ENCODE results near the gene SLC17A7. TPM values are rescaled to one million over a fixed set of nuclear protein-coding genes. Genes with fewer than 3 reads are reported as not detected.
"Not testable (repeated sequence)": the region's sequence is repeated elsewhere in the genome, so short reads cannot be mapped to it uniquely, and the experiment has no call there.

The SLC17A7 gene
- total RNA-seq, 4 donors from 2014 or later, result 1.1 to 1.7 (median 1.2) TPM

DNA sequence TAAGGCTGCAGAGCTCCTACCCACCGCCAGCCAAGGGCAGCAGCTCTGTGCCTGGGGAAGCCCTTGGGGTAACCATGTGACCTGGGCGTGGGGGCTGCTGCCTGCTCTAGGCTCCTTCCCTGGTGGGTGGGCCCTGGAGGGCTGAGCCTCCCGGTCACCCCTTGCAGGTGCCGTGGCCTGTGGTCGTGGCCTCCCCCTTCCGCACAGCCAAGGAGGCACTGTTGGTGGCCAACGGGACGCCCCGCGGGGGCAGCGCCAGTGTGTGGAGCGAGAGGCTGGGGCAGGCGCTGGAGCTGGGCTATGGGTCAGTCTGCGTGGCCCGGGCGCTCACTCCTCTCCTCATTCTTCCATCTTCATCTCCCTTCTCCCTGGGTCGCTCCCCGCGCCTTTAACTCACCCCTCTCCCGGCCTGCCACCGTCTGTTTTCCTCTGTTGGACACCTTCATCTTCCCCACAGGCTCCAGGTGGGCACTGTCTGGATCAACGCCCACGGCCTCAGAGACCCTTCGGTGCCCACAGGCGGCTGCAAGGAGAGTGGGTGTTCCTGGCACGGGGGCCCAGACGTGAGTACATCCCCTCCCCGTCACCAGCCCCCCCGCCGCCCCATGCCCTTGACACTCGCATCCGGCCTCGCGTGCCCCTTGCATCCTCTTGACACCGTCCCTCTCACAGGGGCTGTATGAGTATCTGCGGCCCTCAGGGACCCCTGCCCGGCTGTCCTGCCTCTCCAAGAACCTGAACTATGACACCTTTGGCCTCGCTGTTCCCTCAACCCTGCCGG, 22.8 kb upstream of the SLC17A7 start:
- H3K27ac ChIP-seq, result no peak overlapping the region
- no peaks in the 10 kb centered on the region for H3K9me3 ChIP-seq
- H3K27me3 ChIP-seq, result no peaks in the 10 kb centered on the region
- no peak overlapping the region for H3K4me3 ChIP-seq
- peaks cover 0 to 84% of the 10 kb centered on the region in 2 donors for H3K36me3 ChIP-seq
- WGBS, 2 donors (ENCODE audit: low coverage in 1 of 2), result 90 to 91% methylated on average over 21 to 33 of the region's 39 CpGs
- TF ChIP-seq POLR2AphosphoS5 (IDR thresholded peaks at IDR 0.05) (no peak), POLR2A (IDR thresholded peaks at IDR 0.05) (no peak), EP300 (IDR thresholded peaks at IDR 0.05) (no peak)
- TF ChIP-seq, protein P1, sequence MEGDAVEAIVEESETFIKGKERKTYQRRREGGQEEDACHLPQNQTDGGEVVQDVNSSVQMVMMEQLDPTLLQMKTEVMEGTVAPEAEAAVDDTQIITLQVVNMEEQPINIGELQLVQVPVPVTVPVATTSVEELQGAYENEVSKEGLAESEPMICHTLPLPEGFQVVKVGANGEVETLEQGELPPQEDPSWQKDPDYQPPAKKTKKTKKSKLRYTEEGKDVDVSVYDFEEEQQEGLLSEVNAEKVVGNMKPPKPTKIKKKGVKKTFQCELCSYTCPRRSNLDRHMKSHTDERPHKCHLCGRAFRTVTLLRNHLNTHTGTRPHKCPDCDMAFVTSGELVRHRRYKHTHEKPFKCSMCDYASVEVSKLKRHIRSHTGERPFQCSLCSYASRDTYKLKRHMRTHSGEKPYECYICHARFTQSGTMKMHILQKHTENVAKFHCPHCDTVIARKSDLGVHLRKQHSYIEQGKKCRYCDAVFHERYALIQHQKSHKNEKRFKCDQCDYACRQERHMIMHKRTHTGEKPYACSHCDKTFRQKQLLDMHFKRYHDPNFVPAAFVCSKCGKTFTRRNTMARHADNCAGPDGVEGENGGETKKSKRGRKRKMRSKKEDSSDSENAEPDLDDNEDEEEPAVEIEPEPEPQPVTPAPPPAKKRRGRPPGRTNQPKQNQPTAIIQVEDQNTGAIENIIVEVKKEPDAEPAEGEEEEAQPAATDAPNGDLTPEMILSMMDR (IDR thresholded peaks at IDR 0.05), result no peak
- H3K4me1 ChIP-seq, result peaks cover 0 to 9% (median 6%) of the 10 kb centered on the region in 3 donors
- no peak for ATAC-seq

DNA sequence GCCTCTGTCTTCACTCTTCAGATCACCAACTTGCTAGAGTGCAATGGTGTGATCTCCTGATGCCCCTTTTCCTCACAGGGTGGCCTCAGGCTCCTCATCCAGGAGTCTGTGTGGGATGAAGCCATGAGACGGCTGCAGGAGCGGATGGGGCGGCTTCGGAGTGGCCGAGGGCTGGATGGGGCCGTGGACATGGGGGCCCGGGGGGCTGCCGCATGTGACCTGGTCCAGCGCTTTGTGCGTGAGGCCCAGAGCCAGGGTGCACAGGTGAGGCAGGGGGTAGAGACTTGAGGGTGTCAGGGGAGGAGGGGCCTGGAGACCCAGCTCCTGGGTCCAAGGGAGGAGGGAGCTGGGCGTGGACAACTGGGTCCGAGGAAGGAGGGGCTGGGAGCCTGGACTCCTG, 21.2 kb upstream of the SLC17A7 start:
- Histone ChIP-seq H3K4me1 (peaks cover 0 to 5% (median 4%) of the 10 kb centered on the region in 3 donors), H3K4me3 (no peak overlapping the region), H3K27ac (no peak overlapping the region), H3K36me3 (peaks cover 0 to 82% of the 10 kb centered on the region in 2 donors), H3K9me3 (no peaks in the 10 kb centered on the region), H3K27me3 (no peaks in the 10 kb centered on the region)
- no peak for ATAC-seq
- TF ChIP-seq POLR2A (IDR thresholded peaks at IDR 0.05) (no peak), POLR2AphosphoS5 (IDR thresholded peaks at IDR 0.05) (no peak), EP300 (IDR thresholded peaks at IDR 0.05) (no peak)
- TF ChIP-seq, protein P1 (IDR thresholded peaks at IDR 0.05), result no peak
- no CpG with 5 or more reads among the region's 12 CpGs for WGBS, 2 donors (ENCODE audit: low coverage in 1 of 2)

DNA sequence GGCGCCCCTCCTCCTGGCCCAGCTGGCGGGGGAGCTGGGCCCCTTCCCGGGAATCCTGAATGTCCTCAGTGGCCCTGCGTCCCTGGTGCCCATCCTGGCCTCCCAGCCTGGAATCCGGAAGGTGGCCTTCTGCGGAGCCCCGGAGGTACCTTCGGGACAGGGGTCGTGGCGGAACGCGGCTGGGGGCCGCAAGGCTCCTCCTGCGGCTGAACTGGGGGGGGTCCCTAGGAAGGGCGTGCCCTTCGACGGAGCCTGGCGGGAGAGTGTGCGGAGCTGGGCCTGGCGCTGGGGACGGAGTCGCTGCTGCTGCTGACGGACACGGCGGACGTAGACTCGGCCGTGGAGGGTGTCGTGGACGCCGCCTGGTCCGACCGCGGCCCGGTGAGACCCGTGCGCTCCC, 20.3 kb upstream of the SLC17A7 start:
- peaks cover 0 to 79% of the 10 kb centered on the region in 2 donors for H3K36me3 ChIP-seq
- H3K4me1 ChIP-seq, result peaks cover 0 to 11% (median 6%) of the 10 kb centered on the region in 3 donors
- WGBS, 2 donors (ENCODE audit: low coverage in 1 of 2), result no CpG with 5 or more reads among the region's 37 CpGs
- no peak for ATAC-seq
- H3K9me3 ChIP-seq, result no peaks in the 10 kb centered on the region
- no peaks in the 10 kb centered on the region for H3K27me3 ChIP-seq
- no peak for TF ChIP-seq POLR2A (IDR thresholded peaks at IDR 0.05)
- TF ChIP-seq EP300 (IDR thresholded peaks at IDR 0.05), result no peak
- TF ChIP-seq, protein P1 (IDR thresholded peaks at IDR 0.05), result no peak
- TF ChIP-seq POLR2AphosphoS5 (IDR thresholded peaks at IDR 0.05), result no peak
- no peak overlapping the region for H3K4me3 ChIP-seq
- no peak overlapping the region for H3K27ac ChIP-seq

DNA sequence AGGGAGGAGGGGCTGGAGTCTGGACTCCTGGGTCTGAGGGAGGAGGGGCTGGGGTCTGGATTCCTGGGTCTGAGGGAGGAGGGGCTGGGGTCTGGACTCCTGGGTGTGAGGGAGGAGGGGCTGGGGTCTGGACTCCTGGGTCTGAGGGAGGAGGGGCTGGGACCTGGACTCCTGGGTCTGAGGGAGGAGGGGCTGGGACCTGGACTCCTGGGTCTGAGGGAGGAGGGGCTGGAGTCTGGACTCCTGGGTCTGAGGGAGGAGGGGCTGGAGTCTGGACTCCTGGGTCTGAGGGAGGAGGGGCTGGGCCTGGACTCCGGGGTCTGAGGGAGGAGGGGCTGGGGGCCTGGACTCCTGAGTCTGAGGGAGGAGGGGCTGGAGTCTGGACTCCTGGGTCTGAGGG, 19.8 kb upstream of the SLC17A7 start:
- H3K27ac ChIP-seq, ATAC-seq, H3K9me3 ChIP-seq, H3K4me3 ChIP-seq, H3K27me3 ChIP-seq: not testable (repeated sequence)
- H3K36me3 ChIP-seq, result peaks cover 0 to 74% of the 10 kb centered on the region in 2 donors
- WGBS, 2 donors (ENCODE audit: low coverage in 1 of 2), result no CpG with 5 or more reads among the region's 1 CpG
- H3K4me1 ChIP-seq, result peaks cover 0 to 13% (median 6%) of the 10 kb centered on the region in 3 donors

DNA sequence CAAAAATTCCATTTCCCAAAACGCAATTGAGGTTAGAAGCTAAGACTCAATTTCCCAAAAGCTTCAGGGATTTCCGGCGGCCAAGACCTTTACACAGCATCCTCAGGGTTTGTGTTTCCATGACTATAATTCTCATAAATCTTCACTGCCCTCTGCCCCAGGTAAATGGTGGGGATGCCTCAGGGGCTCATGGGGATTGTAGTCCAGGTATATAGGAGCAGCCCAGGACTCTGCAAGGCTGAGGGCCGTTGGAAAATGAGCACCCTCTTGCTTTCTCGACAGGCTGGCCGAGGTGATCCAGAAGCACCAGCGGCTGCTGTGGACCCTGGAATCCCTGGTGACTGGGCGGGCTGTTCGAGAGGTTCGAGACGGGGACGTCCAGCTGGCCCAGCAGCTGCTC, 18.1 kb upstream of the SLC17A7 start:
- WGBS, 2 donors (ENCODE audit: low coverage in 1 of 2), result 100% methylated on average over 7 of the region's 12 CpGs; no CpG with 5 or more reads in 1 of the 2 donors
- Histone ChIP-seq H3K27me3 (no peaks in the 10 kb centered on the region), H3K27ac (no peak overlapping the region), H3K4me3 (no peak overlapping the region), H3K9me3 (no peaks in the 10 kb centered on the region), H3K36me3 (peaks cover 0 to 57% of the 10 kb centered on the region in 2 donors), H3K4me1 (peaks cover 0 to 26% (median 11%) of the 10 kb centered on the region in 3 donors)
- TF ChIP-seq POLR2A (IDR thresholded peaks at IDR 0.05) (no peak), EP300 (IDR thresholded peaks at IDR 0.05) (no peak), POLR2AphosphoS5 (IDR thresholded peaks at IDR 0.05) (no peak)
- TF ChIP-seq, protein P1 (IDR thresholded peaks at IDR 0.05), result no peak
- no peak for ATAC-seq
